PC-3 (cell line): ENCODE results near the gene SPRR1A.

Source experiments
- CTCF ChIP-seq: fragments of 300-600 bp; sonication (generic); conservative IDR thresholded peaks from 2 replicates; pipeline ENCODE4 v1.5.1; 2017; ENCODE audit warnings: antibody characterized with exemption, low read depth, mild to moderate bottlenecking, low read length
- EZH2 ChIP-seq: fragments of 300-600 bp; sonication (generic); IDR thresholded peaks from one replicate; pipeline ENCODE4 v1.6.1; 2017; ENCODE audit warnings: antibody characterized with exemption, mild to moderate bottlenecking, low read length; ENCODE audit not compliant: unreplicated experiment

- TF ChIP-seq CTCF (no peak), EZH2 (no peak)
Observed at GRCh38 chr1:152986578-152986977, 2.7 kb downstream of the SPRR1A start.
